ENCODE measurements around the gene TREML2.

DNA sequence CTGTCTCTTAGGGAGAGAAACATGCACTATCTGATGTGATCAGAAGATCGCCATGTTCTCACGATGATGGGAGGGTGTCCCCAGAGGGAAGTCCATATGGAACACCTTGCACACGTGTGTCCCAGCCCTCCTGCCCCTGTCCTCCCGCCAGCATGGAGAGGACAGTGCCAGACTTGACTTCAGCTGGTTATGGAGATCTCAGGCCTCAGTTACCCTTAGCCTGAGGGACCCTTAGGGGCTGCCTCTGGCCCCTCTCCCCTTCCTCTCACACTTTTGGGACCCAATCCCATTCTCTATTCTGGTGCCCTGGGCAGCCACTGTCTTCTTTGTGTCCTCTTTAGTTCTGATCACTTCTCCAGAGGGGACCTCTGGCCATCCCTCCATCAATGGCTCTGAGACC is 28.8 kb upstream of the TREML2 start:
- TF ChIP-seq, protein P1, sequence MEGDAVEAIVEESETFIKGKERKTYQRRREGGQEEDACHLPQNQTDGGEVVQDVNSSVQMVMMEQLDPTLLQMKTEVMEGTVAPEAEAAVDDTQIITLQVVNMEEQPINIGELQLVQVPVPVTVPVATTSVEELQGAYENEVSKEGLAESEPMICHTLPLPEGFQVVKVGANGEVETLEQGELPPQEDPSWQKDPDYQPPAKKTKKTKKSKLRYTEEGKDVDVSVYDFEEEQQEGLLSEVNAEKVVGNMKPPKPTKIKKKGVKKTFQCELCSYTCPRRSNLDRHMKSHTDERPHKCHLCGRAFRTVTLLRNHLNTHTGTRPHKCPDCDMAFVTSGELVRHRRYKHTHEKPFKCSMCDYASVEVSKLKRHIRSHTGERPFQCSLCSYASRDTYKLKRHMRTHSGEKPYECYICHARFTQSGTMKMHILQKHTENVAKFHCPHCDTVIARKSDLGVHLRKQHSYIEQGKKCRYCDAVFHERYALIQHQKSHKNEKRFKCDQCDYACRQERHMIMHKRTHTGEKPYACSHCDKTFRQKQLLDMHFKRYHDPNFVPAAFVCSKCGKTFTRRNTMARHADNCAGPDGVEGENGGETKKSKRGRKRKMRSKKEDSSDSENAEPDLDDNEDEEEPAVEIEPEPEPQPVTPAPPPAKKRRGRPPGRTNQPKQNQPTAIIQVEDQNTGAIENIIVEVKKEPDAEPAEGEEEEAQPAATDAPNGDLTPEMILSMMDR (IDR thresholded peaks at IDR 0.05; ENCODE audit: borderline replicate concordance, extremely low read depth, low read length, poor library complexity, severe bottlenecking), result no peak
- TF ChIP-seq EZH2 (IDR thresholded peaks at IDR 0.05; ENCODE audit: borderline replicate concordance, low read depth, low read length, severe bottlenecking), result no peak

Data from DND-41 (cell line).